Peyer's patch (tissue), 4 donors: ENCODE data around the gene BPIFB6.

Experiments
- POLR2A ChIP-seq, 2 donors: fragments of 450-650 bp; IDR thresholded peaks; one replicate each; pipeline ENCODE4 v1.5.1; 2017; ENCODE audit warnings: antibody characterized with exemption in 2 of 2, mild to moderate bottlenecking in 2 of 2, moderate library complexity in 2 of 2
- TF ChIP-seq, protein P1 (sequence below), 6 experiments: fragments of 450-650 bp in 4 of 6; fragments of 200-600 bp in 2 of 6; sonication (generic) in 1 of 6; IDR thresholded peaks; one replicate each; pipeline ENCODE4 v1.5.1; 2017 to 2019; ENCODE audit warnings: antibody characterized with exemption in 6 of 6, mild to moderate bottlenecking in 3 of 6, moderate library complexity in 1 of 6

- TF ChIP-seq, protein P1, sequence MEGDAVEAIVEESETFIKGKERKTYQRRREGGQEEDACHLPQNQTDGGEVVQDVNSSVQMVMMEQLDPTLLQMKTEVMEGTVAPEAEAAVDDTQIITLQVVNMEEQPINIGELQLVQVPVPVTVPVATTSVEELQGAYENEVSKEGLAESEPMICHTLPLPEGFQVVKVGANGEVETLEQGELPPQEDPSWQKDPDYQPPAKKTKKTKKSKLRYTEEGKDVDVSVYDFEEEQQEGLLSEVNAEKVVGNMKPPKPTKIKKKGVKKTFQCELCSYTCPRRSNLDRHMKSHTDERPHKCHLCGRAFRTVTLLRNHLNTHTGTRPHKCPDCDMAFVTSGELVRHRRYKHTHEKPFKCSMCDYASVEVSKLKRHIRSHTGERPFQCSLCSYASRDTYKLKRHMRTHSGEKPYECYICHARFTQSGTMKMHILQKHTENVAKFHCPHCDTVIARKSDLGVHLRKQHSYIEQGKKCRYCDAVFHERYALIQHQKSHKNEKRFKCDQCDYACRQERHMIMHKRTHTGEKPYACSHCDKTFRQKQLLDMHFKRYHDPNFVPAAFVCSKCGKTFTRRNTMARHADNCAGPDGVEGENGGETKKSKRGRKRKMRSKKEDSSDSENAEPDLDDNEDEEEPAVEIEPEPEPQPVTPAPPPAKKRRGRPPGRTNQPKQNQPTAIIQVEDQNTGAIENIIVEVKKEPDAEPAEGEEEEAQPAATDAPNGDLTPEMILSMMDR (IDR thresholded peaks at IDR 0.05): no peak
- no peak for TF ChIP-seq POLR2A (IDR thresholded peaks at IDR 0.05)
These were observed 34.3 kb downstream of the BPIFB6 start for GRCh38 chr20:33065785-33066184.
